Right renal pelvis (tissue), 4 donors: ENCODE measurements around the gene RPL27. TPM values are rescaled to one million over a fixed set of nuclear protein-coding genes. Genes with fewer than 3 reads are reported as not detected.

Experiments
- DNase-seq, 4 donors: peaks; one replicate each; pipeline ENCODE4 v3.0.0-alpha.2; 2013; ENCODE audit warnings: low read depth in 4 of 4, low spot score in 3 of 4, missing footprints in 1 of 4
- polyA plus RNA-seq, 4 donors: library from polyadenylated mRNA; unstranded; fragments of 120-200 nt; gene quantifications; one replicate each; pipeline ENCODE4 v1.2.1, GENCODE V29; 2013; ENCODE audit not compliant: insufficient read length in 4 of 4

RPL27 gene
- polyA plus RNA-seq, 4 donors: 1,352 to 1,628 (median 1,460) TPM

- no peak for DNase-seq
Observed at GRCh38 chr17:43020030-43020621, 21.9 kb downstream of the RPL27 start.

- peak in 2 of 4 donors; percentile 28 to 42 for DNase-seq
Observed at GRCh38 chr17:43020789-43021740, 22.8 kb downstream of the RPL27 start.

GRCh38 chr17:43021741-43022512 is 23.7 kb downstream of the RPL27 start, which contains the start of gene VAT1:
Gene VAT1, minus strand, starts transcription at chr17:43022385. Its CDS starts 63 bp downstream, at chr17:43022322.
- DNase-seq: peak; percentile 63 to 72 (median 66)

GRCh38 chr17:43024407-43025289 is 26.4 kb downstream of the RPL27 start, which contains the start of gene RND2:
Gene RND2, plus strand, starts transcription at chr17:43025231. Its CDS starts 117 bp downstream, at chr17:43025348.
- DNase-seq: peak; percentile 79 to 94 (median 90)

- no peak for DNase-seq
Observed at GRCh38 chr17:43025290-43025657, 27.1 kb downstream of the RPL27 start.

GRCh38 chr17:43025766-43026537 is 27.7 kb downstream of the RPL27 start:
- no peak for DNase-seq

- DNase-seq: peak in 2 of 4 donors; percentile 20 to 25
Observed at GRCh38 chr17:43026595-43026994, 28.4 kb downstream of the RPL27 start.

- DNase-seq: no peak
Observed at GRCh38 chr17:43027091-43028032, 29.1 kb downstream of the RPL27 start.

GRCh38 chr17:43028221-43028861 is 30.1 kb downstream of the RPL27 start:
- no peak for DNase-seq

GRCh38 chr17:43030137-43030767 is 32.0 kb downstream of the RPL27 start:
- no peak for DNase-seq

GRCh38 chr17:43031666-43032065 is 33.4 kb downstream of the RPL27 start:
- DNase-seq: no peak

- DNase-seq: peak in 1 of 4 donors; percentile 29
Observed at GRCh38 chr17:43033948-43034881, 36.0 kb downstream of the RPL27 start.

- DNase-seq: no peak
Observed at GRCh38 chr17:43034894-43035293, 36.7 kb downstream of the RPL27 start.

- DNase-seq: no peak
Observed at GRCh38 chr17:43039646-43040045, 41.4 kb downstream of the RPL27 start.

GRCh38 chr17:43040655-43041054 is 42.4 kb downstream of the RPL27 start:
- no peak for DNase-seq
